ENCODE data around the gene CYLD. TPM values are rescaled to one million over a fixed set of nuclear protein-coding genes. Genes with fewer than 3 reads are reported as not detected.

Gene CYLD
- total and polyA plus RNA-seq, 2 experiments from 2014 or later, result 21.7 to 32.6 TPM

DNA sequence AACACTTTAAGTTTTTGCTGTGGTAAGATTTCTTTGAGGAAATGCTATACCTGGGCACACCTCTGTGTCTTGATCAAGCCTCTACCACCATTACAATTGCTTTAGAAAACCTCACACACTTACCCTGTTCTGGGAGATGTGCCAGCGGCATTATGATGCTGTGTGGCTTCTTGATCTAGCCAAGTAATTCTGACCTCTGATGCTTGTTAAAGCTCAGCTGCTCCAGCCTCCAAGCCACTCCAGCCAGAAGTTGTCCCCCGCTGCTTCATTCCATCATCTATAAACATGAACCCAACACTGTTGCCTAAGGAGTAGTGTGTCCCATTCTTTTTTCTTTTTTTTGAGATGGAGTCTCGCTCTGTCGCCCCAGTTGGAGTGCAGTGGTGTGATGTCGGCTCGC is 60.1 kb downstream of the CYLD start:
- in situ Hi-C loops (cut with MboI), result no loop called here
- WGBS, 2 experiments (ENCODE audit: low coverage in 1 of 2, low lambda C conversion rate in 2 of 2, missing lambda C conversion rate in 2 of 2), result 99 to 100% methylated on average over 6 of the region's 6 CpGs

DNA sequence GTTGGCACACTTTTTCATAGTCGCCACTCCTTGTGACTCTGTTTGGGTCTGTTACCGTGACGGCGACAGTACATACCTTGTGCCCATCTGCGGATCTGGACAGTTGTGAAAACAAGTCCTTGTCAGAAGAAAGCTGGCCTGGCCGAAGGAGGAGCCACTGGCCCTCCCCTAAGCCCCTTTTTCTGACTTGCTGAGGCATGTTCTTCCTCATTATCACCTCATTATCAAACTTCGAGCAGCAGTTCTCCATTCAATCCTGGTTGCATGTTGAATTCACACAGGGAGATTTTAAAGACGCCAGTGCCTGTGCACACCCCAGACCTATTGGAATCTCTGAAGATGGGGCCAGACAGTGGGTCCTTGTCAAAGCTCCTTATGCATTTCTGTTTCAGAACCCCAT is 61.1 kb downstream of the CYLD start:
- DNase-seq, result no peak
- Histone ChIP-seq H3K9me2 (ENCODE audit: insufficient read depth) (no peaks in the 10 kb centered on the region), H3K27ac (no peak overlapping the region), H3K9me3 (ENCODE audit: low read depth) (no peaks in the 10 kb centered on the region), H4K20me1 (ENCODE audit: insufficient read depth) (no peaks in the 10 kb centered on the region), H2AFZ (no peak overlapping the region), H3F3A (ENCODE audit: insufficient read depth) (peaks cover 7% of the 10 kb centered on the region; the same call in 1 of the 2 replicates), H3K4me2 (ENCODE audit: unreplicated experiment) (no peak overlapping the region), H3K79me2 (ENCODE audit: insufficient read depth) (no peaks in the 10 kb centered on the region), H3K4me1 (ENCODE audit: insufficient read depth) (no peaks in the 10 kb centered on the region), H3K27me3 (replicated peaks; ENCODE audit: insufficient read depth) (no peaks in the 10 kb centered on the region), H3K9ac (no peak overlapping the region), H3K36me3 (ENCODE audit: low read depth) (peaks cover 9% of the 10 kb centered on the region; the same call in 1 of the 2 replicates), H3K4me3 (no peak overlapping the region)
- WGBS, 2 experiments (ENCODE audit: low coverage in 1 of 2, low lambda C conversion rate in 2 of 2, missing lambda C conversion rate in 2 of 2), result 63 to 72% methylated on average over 8 of the region's 8 CpGs
- in situ Hi-C loops (cut with MboI), result no loop called here
- no peak for TF ChIP-seq EZH2 (IDR thresholded peaks at IDR 0.05; ENCODE audit: insufficient read depth, poor library complexity, severe bottlenecking)
- TF ChIP-seq EZH2phosphoT487 (IDR thresholded peaks at IDR 0.05; ENCODE audit: insufficient read depth, low read depth), result no peak

More for the DNA sequence above, 60.1 kb downstream of the CYLD start:
- Histone ChIP-seq H3K27me3 (replicated peaks; ENCODE audit: insufficient read depth) (no peaks in the 10 kb centered on the region), H4K20me1 (ENCODE audit: insufficient read depth) (no peaks in the 10 kb centered on the region), H3F3A (ENCODE audit: insufficient read depth) (peaks cover 7% of the 10 kb centered on the region; the same call in 1 of the 2 replicates), H3K4me3 (no peak overlapping the region), H3K27ac (no peak overlapping the region), H3K9me3 (ENCODE audit: low read depth) (no peaks in the 10 kb centered on the region), H3K36me3 (ENCODE audit: low read depth) (peaks cover 9% of the 10 kb centered on the region; the same call in 1 of the 2 replicates), H3K9me2 (ENCODE audit: insufficient read depth) (no peaks in the 10 kb centered on the region), H3K9ac (no peak overlapping the region), H3K4me1 (ENCODE audit: insufficient read depth) (no peaks in the 10 kb centered on the region), H3K4me2 (ENCODE audit: unreplicated experiment) (no peak overlapping the region), H3K79me2 (ENCODE audit: insufficient read depth) (no peaks in the 10 kb centered on the region), H2AFZ (no peak overlapping the region)
- TF ChIP-seq EZH2phosphoT487 (IDR thresholded peaks at IDR 0.05; ENCODE audit: insufficient read depth, low read depth) (no peak), EZH2 (IDR thresholded peaks at IDR 0.05; ENCODE audit: insufficient read depth, poor library complexity, severe bottlenecking) (no peak)
- peak; percentile 21 for DNase-seq

DNA sequence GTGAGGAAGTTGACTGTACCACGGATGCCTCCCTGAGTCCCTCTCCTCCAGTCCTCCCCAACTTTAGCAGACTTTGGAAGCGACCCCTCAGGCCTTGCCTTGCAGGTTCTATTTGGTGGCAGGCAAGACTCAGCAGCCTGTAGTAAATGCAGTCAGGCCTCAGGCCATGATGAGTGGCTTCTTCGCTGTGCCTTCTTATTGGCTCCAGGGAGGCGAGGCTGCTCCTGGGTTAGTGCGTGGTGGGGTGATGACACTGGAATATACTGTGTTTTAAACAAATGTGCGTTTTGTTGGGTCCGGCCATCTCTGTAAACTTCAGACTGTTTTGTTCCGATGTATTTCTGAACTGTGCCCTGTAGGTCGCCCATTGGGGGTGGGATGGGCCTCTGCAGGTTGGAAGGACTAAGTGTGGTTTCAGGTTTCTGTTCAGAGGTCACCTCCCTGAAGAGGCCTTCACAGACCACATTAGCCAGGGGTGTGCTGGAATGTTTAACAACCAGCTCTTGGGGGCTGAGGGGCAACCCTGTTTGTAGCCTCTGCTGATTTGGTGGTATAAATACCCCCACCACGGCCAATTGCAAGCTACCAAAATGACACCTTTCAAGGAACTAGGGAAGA is 62.5 kb downstream of the CYLD start:
- Histone ChIP-seq H3F3A (ENCODE audit: insufficient read depth) (peaks cover 7% of the 10 kb centered on the region; the same call in 1 of the 2 replicates), H3K9ac (no peak overlapping the region), H3K36me3 (ENCODE audit: low read depth) (no peaks in the 10 kb centered on the region), H3K4me2 (ENCODE audit: unreplicated experiment) (no peak overlapping the region), H3K4me3 (no peak overlapping the region), H3K27ac (no peak overlapping the region), H4K20me1 (ENCODE audit: insufficient read depth) (no peaks in the 10 kb centered on the region), H2AFZ (no peak overlapping the region), H3K9me2 (ENCODE audit: insufficient read depth) (no peaks in the 10 kb centered on the region), H3K9me3 (ENCODE audit: low read depth) (no peaks in the 10 kb centered on the region), H3K79me2 (ENCODE audit: insufficient read depth) (no peaks in the 10 kb centered on the region), H3K27me3 (replicated peaks; ENCODE audit: insufficient read depth) (no peaks in the 10 kb centered on the region), H3K4me1 (ENCODE audit: insufficient read depth) (no peaks in the 10 kb centered on the region)
- TF ChIP-seq EZH2phosphoT487 (IDR thresholded peaks at IDR 0.05; ENCODE audit: insufficient read depth, low read depth) (no peak), EZH2 (IDR thresholded peaks at IDR 0.05; ENCODE audit: insufficient read depth, poor library complexity, severe bottlenecking) (no peak)
- DNase-seq, result no peak
- 87 to 89% methylated on average over 10 of the region's 10 CpGs for WGBS, 2 experiments (ENCODE audit: low coverage in 1 of 2, low lambda C conversion rate in 2 of 2, missing lambda C conversion rate in 2 of 2)
- in situ Hi-C loops (cut with MboI), result no loop called here

DNA sequence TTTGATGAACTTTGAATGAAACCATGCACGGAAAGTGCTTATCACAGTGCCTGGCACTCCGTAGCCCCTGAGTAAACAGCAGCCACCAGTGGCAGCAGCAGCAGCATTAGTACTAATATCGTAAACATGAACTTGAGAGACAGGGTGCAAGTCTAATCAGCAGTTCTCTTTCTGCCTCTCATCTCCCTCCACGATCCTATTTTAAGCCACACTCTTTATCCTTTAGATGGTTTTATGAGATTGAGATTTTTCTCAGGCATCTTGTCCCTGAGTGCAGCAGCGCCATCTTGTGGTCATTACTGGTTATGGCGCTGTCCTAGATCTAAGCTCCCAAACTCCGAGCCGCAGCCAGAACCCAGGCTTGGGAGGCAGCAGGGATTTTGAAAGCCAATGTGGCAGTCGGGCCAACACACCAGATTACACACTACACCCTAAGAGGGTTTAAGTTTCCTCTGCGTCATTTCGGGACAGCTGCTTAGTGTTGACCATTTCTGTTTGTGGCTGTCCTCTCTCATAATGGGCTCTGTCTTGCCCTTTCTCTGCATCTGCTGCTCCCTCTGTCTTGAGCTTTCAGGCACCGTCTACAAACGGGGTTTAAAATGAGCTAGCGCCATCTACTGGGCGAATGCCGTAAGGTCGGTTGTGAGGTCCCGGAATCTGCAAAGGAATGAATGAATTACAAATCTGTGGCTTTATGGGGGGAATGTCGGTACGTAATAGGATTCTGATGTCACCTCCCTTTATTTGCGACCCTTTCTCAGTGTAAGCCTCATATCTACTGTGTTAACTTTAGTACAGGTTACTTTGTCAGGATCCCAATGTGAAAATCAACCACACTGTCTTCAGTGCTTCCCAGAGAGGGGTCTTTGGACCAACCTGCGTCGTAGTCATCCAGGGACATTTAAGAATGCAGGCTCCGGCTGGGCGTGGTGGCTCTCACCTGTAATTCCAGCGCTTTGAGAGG is 64.5 kb downstream of the CYLD start:
- H3K36me3 ChIP-seq (ENCODE audit: low read depth), result no peaks in the 10 kb centered on the region
- H3K9ac ChIP-seq, result peak overlapping the region; percentile 52; the same call in 1 of the 2 replicates
- WGBS, 2 experiments (ENCODE audit: low coverage in 1 of 2, low lambda C conversion rate in 2 of 2, missing lambda C conversion rate in 2 of 2), result 10 to 11% methylated on average over 26 of the region's 26 CpGs
- H2AFZ ChIP-seq, result peak overlapping the region; percentile 90
- H3K9me3 ChIP-seq (ENCODE audit: low read depth), result no peaks in the 10 kb centered on the region
- H3K27ac ChIP-seq, result no peak overlapping the region
- no peaks in the 10 kb centered on the region for H3K79me2 ChIP-seq (ENCODE audit: insufficient read depth)
- H3K9me2 ChIP-seq (ENCODE audit: insufficient read depth), result no peaks in the 10 kb centered on the region
- no peaks in the 10 kb centered on the region for H3K4me1 ChIP-seq (ENCODE audit: insufficient read depth)
- no peak for TF ChIP-seq EZH2phosphoT487 (IDR thresholded peaks at IDR 0.05; ENCODE audit: insufficient read depth, low read depth)
- no peak for TF ChIP-seq EZH2 (IDR thresholded peaks at IDR 0.05; ENCODE audit: insufficient read depth, poor library complexity, severe bottlenecking)
- peak overlapping the region; percentile 99 for H3K4me2 ChIP-seq (ENCODE audit: unreplicated experiment)
- H3K27me3 ChIP-seq (replicated peaks; ENCODE audit: insufficient read depth), result no peaks in the 10 kb centered on the region
- in situ Hi-C loops (cut with MboI), result no loop called here
- H4K20me1 ChIP-seq (ENCODE audit: insufficient read depth), result no peaks in the 10 kb centered on the region
- H3F3A ChIP-seq (ENCODE audit: insufficient read depth), result peaks cover 3% of the 10 kb centered on the region; the same call in 1 of the 2 replicates
- peak overlapping the region; percentile 76 for H3K4me3 ChIP-seq
- peak; percentile 92 for DNase-seq
